GM12875 (cell line): ENCODE results near the gene SNX13.

Experiments
- H3K4me3 ChIP-seq: one replicate; pipeline ENCODE4 v1.5.1; 2011; ENCODE audit warnings: low read depth, low read length, control low read depth
- TF ChIP-seq, protein P1 (sequence below): IDR thresholded peaks from 2 replicates; pipeline ENCODE4 v1.5.1; 2011; ENCODE audit warnings: low read depth, mild to moderate bottlenecking, control low read depth, inconsistent platforms, low read length, moderate library complexity, borderline replicate concordance; ENCODE audit not compliant: insufficient read depth

Gene SNX13

DNA sequence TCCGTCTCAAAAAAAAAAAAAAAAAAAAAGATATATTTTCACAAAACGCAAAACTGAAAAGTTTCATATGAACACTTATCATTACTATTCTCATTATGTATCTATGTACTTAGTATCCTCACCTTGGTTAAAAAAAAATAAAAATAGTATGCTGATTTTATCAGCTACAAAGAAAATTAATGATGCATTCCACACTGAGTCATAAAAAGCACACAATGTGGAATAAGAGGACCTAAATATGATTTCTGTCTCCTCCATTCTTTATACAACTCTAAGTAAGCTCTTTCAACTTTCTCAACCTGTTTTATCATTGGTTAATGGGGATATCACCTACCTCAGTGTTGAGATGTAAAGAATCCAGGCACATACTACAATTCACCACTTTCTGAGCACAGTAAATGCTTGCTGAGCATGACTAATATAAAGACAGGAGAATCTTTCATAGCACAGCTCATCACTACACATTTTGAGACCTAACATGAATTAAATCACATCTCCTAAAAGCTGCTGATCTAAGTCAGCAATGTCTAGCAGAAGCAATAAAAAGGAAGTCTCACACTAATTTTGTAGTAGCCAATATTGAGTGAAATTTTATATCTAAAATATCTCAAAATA, 2.7 kb downstream of the SNX13 start:
- no peak overlapping the region for H3K4me3 ChIP-seq
- TF ChIP-seq, protein P1, sequence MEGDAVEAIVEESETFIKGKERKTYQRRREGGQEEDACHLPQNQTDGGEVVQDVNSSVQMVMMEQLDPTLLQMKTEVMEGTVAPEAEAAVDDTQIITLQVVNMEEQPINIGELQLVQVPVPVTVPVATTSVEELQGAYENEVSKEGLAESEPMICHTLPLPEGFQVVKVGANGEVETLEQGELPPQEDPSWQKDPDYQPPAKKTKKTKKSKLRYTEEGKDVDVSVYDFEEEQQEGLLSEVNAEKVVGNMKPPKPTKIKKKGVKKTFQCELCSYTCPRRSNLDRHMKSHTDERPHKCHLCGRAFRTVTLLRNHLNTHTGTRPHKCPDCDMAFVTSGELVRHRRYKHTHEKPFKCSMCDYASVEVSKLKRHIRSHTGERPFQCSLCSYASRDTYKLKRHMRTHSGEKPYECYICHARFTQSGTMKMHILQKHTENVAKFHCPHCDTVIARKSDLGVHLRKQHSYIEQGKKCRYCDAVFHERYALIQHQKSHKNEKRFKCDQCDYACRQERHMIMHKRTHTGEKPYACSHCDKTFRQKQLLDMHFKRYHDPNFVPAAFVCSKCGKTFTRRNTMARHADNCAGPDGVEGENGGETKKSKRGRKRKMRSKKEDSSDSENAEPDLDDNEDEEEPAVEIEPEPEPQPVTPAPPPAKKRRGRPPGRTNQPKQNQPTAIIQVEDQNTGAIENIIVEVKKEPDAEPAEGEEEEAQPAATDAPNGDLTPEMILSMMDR = no peak

DNA sequence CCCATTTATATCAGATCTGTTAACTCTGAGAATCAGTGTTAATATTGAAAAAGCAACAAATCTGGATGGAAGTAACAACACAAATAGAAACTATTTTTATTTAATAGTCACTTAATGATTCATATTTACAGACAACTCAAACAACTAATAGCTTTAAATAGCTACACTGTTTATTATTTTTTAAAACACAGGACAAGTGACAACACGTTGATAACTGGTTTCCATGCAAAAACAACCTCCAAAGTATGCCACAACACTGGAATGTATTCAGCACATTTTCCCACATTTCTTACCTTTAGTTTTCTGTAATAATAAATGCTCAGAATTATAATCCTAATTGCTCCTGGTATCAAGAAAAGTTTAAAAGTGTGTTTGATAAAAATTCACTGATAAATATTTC, 4.0 kb downstream of the SNX13 start:
- TF ChIP-seq, protein P1 = no peak

DNA sequence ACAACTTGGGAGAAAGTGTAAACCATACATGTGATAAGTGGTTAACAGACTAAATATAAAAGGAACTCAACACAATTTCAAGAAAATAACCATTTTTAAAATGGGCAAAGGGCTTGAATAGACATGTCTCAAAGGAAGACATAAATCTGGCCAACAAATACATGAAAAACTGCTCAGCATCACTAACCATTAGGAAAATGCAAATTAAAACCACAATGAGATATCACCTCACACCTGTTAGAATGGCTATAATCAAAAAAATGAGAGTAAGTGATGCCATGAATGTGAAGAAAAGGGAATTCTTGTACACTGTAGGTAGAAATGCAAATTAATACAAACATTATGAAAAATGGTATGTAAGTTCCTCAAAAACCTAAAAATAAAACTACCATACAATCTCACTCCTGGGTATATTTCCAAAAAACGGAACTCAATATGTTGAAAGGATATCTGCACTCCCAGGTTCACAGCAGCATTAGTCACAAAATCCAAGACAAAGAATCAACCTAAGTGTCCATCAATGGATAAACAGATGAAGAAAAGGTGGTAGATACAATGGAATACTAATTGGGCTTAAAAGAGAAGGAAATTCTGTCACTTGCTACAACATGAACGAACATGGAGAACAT, 5.6 kb downstream of the SNX13 start:
- no peak overlapping the region for H3K4me3 ChIP-seq
- TF ChIP-seq, protein P1 = no peak

More for the DNA sequence above, 4.0 kb downstream of the SNX13 start:
- H3K4me3 ChIP-seq = no peak overlapping the region

DNA sequence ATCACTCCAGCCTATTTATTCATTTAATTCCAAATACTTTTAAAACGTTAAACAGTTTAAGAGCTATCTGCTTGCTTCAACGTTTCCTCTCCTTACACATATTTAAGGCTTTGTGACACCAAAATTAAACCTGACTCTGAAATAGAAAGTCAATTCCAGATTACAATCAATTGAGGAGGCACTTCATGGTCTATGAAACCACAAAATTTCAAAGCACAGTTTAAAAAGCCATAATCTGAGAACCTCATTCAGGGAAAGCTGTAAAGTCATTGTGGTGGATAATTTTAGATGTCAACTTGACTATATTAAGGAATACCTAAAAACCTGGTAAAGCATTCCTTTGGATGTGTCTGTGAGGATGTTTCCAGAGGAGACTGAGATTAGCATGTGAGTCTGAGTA, 6.2 kb downstream of the SNX13 start:
- TF ChIP-seq, protein P1 = no peak
- H3K4me3 ChIP-seq = no peak overlapping the region

DNA sequence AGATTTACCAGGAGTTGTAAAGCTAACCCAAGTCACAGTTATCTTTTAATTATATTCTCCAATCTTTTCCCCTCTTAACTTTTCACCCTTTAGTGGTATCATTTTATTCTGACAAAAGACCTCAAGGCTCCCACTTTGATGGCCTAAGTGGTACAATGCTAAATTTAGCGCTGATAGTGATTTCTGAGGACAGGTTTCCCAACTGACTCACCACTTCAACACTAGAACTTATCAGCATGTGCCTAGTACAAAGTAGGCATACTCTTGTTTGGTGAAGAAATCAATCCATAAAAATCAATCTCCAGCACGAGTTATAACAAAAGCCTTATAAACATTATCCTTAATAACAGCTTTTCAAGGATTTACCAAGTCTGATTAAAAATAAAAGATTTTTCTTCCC, 7.5 kb downstream of the SNX13 start:
- no peak overlapping the region for H3K4me3 ChIP-seq
- TF ChIP-seq, protein P1 = no peak

DNA sequence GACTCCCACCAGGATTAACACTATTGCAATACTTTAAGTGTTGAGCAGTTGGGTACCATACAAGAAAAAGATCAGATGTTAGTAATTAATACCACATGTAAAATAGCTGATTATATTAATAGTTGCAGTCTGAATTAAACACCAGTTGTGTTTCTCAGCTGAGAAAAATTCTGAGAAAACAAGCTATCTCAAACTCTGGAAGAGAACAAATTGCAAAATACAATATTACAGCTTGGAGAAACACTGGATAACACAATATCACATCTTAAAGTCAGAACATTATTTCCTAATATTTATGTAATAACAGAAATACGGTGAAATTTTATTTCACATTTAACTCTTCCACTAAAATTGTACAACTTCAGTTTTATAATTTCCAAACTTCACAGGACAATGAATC, 9.2 kb downstream of the SNX13 start:
- no peak overlapping the region for H3K4me3 ChIP-seq
- TF ChIP-seq, protein P1 = no peak

DNA sequence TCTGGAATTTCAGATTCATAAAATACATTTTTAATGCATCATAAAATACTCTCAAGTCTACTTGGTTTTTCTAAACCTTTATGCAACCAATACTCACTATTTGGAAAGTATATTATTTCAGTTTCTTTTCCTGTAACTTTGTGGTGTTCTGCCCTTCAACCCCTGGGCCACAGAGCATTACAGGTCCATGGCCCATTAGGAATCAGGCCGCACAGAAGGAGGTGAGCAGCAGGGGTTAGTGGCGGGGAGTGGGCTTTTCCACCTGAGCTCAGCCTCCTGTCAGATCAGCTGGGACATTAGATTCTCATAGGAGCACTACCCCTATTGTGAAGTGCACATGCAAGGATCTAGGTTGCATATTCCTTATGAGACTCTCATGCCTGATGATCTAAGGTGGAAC, 9.7 kb downstream of the SNX13 start:
- TF ChIP-seq, protein P1 = no peak
- H3K4me3 ChIP-seq = no peak overlapping the region
